Hematopoietic multipotent progenitor cell treated with erythropoietin and hydrocortisone succinate and interleukin-3 and kit ligand, for 6 days (in vitro differentiated cells): Measurements from ENCODE around the gene NAPSA.
A peak's percentile ranks its signal among the peaks of the same experiment; 100 is the strongest.
"Not testable (repeated sequence)": the region's sequence is repeated elsewhere in the genome, so short reads cannot be mapped to it uniquely, and the experiment has no call there.

Experiments used
- DNase-seq: peaks from one replicate; pipeline ENCODE4 v3.0.0-alpha.2; 2015

NAPSA gene

DNA sequence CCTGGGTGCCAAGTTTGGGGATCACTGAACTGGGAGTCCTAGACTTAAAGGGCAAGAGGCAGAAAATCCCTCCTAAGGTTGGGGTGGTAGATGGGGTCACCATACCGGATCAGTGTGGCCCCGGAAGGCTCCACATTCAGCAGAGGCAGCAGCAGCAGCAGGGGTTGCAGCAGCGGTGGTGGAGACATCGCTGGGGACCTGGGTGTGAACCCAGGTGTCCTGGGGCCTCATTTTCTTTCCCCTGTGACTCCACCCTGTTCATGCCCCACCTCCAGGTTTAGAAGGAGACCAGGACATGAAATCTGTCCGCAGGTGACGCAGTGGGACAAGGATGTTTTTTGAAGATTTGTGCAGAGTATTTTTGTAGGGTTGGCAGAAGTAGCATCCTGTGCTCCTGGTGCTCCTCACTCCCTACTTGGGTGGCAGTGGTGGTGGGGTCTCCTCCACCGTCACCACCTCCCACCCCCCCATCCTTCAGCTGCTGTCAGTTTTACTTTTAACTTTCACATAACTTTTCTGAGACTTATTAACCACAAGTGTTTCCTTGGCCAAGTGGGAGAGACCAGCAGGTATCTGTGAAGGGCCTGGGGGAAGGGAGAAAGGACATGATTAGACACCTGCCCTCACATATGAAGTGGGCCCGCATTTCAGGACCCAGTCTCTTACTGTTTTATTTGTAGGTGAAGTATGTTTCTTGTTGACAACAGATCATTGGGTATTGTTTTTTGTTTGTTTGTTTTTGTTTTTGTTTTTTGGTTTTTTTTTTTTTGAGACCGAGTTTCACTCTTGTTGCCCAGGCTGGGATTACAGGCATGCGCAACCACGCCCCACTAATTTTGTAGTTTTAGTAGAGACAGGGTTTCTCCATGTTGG is at the start of gene NAPSA:
NAPSA (minus strand) TSS at position 206 of the 873 bp plus-strand sequence; CDS start at position 188, 18 bp downstream.
- no peak for DNase-seq

DNA sequence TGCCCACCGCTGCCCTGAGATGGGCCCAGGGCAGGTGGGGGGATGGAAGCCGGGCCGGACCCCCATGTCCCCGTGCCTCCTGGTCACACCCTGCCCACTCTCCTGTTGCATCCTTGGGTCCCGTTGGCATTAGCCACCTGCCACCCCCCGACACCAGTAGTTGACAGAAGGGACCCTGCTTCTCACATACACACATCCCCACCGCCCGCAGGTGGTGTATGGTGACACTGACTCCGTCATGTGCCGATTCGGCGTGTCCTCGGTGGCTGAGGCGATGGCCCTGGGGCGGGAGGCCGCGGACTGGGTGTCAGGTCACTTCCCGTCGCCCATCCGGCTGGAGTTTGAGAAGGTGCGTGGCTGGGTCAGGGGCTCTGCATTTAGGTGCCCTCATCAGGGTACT is 48.1 kb upstream of the NAPSA start:
- DNase-seq, result no peak

DNA sequence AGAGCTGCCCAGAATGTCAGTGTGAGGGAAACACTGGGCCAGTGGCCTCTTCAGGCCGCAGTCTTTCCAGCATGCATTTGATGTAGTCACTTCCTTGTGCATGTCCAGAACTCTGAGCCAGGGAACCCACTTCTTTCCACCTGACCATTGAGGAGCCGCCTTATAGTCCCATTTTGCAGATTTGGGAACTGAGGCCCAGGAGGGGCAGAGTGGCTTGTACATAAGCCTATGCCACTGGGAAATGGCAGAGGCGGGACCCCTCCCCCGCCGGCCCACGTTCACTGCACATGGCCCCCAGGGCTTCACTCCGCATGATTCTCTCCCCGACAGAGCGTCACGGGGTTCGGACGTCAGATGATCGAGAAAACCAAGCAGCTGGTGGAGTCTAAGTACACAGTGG is 47.7 kb upstream of the NAPSA start:
- no peak for DNase-seq

DNA sequence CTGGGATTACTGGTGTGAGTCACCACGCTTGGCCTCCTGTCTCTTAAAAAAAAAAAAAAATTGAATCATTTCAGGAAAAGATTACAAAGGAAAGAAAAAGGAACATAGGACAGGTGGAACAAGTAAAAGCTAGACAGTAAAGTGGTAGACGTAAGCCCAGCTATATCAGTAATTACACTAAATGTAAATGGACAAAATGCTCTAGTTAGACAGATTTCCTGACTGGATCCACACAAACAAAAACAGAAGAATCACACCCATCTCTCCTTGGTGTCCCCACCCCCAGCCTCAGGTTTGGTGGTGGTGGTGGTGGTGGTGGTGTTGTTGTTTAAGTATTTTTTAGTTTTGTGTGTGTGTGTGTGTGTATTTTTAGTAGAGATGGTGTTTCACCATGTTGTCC is 47.0 kb upstream of the NAPSA start:
- DNase-seq, result no peak

DNA sequence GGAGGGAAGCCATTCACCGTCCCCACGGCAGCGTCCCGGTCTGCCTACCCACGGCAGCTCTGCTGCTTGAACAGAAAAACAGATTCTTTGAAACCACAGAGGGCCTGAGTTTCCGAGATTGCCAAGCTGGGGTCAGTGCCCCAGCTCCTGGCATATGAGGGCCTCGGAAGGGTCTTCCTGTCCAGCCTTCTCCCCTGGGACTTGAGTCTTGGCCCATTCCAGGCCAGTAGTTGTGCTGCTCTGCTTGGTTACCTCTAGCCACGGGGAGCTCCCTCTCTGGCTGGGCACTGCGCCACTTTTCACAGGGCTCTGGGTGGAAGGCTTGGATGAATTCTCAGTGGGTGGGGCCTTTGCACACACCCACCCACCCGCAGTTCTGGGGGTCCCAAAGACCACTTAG is 44.7 kb upstream of the NAPSA start:
- DNase-seq, result no peak

DNA sequence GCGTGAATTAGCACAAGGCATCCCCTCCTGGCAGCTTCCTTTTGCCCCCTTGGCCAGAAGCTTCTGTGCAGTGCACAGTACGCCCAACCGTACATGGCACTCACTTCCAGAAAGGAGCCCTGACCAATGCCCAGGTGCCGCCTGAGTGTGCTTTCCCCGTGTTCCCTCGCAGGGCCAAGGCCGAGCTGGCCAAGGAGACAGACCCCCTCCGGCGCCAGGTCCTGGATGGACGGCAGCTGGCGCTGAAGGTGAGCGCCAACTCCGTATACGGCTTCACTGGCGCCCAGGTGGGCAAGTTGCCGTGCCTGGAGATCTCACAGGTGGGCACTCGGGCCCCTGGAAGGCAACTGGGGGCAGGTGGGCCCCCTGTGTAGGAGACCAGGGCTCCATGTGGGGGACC is 43.9 kb upstream of the NAPSA start:
- DNase-seq, result no peak

DNA sequence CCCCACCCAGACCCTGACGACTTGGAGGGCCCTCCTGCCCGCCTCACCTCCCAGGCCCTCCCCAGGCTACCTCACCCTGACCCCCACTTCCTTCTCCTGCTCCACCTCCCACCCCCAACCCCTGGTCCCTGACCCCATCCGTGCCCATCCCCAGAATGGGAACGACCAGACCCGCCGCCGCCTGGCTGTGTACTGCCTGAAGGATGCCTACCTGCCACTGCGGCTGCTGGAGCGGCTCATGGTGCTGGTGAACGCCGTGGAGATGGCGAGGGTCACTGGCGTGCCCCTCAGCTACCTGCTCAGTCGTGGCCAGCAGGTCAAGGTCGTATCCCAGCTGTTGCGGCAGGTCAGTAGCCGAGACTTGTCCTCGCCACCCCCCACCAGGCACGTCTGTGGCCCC is 41.4 kb upstream of the NAPSA start:
- DNase-seq, result no peak

DNA sequence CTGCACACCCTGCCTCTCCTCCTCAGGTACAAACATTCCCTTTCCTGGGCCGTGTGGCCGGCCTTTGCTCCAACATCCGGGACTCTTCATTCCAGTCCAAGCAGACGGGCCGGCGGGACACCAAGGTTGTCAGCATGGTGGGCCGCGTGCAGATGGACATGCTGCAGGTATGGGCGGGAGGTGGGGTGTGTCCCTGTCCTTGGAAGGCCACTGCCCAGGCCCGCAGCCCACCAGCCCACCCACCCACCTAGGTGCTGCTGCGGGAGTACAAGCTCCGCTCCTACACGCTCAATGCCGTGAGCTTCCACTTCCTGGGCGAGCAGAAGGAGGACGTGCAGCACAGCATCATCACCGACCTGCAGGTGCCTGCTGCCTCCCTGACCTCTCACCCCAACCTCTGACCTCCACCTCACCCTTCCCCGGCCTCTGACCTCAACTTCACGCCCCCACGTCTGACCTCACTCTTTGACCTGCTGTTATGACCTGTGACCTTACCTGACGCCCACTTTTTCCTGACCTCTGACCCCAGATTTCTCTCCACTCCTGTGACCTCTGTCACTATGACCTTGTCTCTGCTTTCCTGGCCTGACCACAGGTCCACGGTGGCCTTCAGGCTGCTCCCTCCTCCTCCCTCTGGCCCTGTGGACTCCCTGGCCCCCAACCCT is 40.8 kb upstream of the NAPSA start:
- no peak for DNase-seq

DNA sequence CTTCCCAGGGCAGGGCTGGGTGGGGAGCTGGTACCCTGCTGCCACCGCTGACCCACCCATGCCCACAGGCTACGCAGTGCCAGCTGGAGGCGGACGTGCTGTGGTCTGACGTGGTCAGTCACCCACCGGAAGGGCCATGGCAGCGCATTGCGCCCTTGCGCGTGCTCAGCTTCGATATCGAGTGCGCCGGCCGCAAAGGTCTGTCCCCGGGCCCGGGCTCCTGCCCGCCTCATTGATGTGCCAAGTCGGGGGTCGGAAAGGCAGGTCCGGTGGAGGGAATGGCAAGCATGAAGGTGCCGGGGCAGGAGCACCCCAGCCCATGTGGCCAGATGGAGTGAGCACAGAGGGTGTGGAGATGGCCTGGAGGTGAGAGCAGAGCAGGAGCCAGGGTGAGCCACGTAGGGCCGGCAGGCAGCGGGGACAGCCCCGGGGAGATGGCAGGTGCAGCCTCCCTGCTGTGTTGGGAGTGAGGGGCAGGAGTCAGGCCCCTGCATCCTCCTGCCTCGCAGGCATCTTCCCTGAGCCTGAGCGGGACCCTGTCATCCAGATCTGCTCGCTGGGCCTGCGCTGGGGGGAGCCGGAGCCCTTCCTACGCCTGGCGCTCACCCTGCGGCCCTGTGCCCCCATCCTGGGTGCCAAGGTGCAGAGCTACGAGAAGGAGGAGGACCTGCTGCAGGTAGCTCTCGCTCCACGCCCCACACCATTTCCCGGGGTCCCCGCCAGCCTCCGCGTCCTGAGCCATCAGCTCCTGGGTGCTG is 37.3 kb upstream of the NAPSA start:
- no peak for DNase-seq

DNA sequence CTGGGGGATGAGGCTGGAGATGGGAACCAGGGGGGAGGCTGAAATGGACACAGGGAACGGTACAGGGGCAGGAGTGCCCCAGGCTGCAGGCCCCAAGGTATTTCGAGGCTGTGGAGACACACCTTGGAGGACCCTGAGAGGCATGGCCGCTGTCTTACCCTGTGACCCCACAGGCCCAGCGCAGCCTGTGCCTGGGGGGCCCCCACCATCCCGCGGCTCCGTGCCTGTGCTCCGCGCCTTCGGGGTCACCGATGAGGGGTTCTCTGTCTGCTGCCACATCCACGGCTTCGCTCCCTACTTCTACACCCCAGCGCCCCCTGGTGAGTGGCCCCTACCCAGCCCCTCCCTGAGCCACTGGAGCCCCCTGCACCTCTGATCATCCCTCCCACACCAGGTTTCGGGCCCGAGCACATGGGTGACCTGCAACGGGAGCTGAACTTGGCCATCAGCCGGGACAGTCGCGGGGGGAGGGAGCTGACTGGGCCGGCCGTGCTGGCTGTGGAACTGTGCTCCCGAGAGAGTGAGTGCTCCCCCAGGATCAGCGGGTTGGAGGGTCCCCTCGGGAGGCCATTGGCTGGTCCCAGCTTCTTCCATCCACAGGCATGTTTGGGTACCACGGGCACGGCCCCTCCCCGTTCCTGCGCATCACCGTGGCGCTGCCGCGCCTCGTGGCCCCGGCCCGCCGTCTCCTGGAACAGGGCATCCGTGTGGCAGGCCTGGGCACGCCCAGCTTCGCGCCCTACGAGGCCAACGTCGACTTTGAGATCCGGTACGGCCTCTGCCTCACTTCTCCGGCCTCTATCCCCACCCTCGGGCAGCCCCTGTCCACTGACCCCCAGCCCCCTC is 36.4 kb upstream of the NAPSA start:
- no peak for DNase-seq

DNA sequence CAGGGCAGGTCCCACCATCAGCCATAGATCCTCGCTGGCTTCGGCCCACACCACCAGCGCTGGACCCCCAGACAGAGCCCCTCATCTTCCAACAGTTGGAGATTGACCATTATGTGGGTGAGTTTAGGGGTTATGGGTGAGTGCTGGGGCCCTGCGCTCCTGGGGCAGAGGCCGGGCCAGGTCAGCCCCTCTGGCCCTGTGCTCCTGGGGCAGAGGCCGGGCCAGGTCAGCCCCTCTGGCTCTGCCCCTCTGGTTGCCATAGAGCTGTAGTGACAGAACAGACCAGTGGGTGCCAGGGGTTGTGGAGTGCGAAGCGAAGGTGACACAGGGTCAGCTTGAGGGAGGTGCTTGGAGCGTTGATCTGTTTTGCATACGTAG is 33.9 kb upstream of the NAPSA start:
- DNase-seq, result no peak

DNA sequence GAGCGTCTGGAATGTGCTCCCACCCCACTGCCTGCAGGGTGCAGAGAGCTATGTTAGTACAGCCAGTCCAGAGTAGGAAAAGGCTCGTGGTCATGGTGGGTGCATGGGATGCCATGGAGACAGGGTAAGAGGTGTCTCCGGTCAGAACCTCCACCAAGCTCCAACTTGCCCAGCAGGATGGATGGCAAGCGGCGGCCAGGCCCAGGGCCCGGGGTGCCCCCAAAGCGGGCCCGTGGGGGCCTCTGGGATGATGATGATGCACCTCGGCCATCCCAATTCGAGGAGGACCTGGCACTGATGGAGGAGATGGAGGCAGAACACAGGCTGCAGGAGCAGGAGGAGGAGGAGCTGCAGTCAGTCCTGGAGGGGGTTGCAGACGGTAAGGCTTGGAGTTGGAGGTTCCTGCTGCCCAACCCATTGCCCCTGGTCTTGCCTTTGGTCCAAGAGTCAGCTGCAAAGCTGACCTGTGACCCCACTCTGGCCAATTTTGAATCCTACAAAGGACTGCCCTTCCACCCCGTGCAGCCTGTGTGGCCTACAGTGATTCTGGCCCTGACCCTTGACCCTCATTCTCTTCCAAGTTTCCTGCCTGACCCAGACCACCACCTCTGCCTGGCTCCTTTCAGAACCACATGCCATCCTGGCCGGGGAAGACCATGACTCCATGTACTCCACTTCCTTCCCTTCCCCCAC is 33.4 kb upstream of the NAPSA start:
- no peak for DNase-seq

DNA sequence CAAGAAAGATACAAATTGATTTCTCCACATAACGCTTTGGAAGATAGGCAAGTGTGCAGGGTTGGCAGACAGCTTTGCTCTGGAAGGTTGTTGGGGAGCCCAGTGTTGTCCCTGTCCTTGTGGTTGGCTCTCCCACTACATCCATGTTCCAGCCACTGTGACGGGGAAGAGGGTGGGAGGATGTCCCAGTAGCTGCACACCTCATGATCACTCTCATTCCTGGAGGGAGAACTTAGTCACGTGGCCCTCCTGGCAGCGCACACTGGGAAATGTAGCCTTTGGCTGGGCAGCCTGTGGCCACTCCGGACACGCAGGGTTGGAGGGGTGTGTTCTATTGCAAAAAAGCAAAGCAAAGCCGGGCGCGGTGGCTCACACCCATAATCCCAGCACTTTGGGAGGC is 28.6 kb upstream of the NAPSA start:
- no peak for DNase-seq

DNA sequence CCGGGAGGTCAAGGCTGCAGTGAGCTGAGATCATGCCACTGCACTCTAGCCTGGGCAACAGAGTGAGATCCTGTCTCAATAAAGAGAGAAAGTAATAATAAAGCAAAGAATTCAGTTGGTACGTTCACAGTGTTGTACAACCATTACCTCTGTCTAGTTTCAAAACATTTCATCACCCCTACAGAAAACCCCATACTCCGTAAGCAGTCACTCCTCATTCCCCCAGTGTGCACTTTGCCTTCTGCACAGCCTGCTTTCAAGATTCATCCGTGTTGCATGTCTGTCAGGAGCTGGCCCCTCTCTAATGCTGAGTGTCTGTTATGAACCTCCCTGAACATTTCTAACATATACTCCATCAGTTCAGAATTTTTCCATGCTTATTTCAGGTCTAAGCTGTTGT is 28.1 kb upstream of the NAPSA start:
- DNase-seq, result no peak

DNA sequence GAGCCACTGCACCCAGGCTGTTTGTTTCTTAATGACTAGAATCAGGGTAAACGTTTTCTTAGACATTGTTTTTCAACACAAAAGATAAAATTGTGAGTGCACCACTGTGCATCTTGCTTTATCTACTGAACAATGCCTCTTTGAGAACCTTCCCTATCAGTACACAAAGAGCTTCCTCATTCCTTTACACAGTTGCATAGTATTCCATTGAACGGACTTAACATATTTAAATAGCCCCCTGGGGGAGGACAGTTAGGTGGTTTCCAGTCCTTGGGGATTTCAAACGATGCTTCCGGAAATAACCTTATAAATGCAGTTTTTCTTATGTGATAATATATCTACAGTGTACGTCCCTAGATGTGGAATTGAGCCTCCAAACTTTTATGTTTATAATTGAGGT is 27.3 kb upstream of the NAPSA start:
- DNase-seq, result no peak

DNA sequence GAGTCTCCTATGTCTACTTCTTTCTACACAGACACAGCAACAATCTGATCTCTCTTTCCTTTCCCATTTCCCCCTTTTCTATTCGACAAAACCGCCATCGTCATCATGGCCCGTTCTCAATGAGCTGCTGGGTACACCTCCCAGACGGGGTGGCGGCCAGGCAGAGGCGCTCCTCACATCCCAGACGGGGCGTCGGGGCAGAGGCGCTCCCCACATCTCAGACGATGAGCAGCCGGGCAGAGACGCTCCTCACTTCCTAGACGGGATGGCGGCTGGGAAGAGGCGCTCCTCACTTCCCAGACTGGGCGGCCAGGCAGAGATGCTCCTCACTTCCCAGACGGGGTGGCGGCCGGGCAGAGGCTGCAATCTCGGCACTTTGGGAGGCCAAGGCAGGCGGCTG is 25.5 kb upstream of the NAPSA start:
- not testable (repeated sequence) for DNase-seq

DNA sequence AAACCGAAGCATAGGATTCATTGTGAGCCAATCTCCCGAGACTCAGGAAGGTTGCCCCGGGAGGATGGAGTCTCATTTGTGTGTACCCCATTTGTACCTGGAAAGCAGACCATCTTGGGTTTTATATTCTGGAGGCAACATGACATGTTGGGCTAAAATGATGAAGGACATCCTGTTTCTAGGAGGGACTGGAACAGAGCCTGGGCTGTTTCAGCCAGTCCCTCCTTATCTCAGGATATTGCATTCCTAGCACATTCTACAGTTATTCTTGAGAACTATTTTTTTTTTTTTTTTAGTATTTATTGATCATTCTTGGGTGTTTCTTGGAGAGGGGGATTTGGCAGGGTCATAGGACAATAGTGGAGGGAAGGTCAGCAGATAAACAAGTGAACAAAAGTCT is 24.9 kb upstream of the NAPSA start:
- DNase-seq, result not testable (repeated sequence)

DNA sequence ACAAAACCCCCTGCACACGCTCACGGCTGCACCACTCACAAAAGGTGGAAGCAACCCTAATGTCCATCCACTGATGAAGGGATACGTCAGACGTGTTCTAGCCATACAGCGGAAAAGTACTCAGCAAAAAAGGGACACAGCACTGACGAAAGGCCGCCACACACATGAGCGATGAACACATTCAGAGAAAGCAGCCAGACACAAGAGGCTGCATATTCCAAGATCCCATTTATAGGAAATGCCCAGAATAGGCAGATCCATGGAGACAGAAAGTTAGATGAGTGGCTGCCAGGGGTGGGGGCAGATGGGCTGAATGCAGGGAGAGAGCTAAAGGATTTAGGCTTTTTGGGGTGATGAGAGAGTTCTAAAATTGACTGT is 22.4 kb upstream of the NAPSA start:
- DNase-seq, result no peak

DNA sequence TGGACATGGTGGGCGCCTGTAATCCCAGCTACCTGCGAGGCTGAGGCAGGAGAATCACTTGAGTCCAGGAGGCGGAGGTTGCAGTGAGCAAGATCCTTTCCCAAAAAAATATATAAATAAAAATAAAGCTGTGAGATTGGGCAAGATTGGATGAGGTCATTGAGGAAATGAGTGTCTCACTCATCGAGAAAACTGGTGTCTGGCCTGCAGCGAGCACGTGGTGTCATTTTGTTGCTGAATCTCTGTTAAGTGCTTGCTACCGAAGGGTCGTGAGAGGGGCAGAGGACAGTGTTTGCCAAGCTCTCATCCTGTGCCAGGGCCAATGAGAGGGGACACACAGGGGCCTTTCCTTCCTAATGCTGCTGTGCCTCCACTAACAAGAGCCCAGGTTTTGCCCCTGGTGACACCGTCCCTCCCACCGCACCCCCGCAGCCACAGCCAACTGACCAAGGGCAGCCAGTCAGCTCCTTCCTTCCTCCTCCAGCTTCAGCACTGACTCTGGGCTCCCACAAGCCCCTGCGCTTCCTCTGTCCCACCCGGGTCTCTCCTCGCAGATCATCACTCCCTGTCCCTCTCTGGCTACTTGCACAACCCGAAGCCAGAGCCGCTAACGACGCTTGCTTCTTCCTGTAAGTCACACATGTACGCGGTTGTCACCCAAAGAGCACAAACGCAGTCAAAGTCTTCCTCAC is 21.9 kb upstream of the NAPSA start:
- no peak for DNase-seq

DNA sequence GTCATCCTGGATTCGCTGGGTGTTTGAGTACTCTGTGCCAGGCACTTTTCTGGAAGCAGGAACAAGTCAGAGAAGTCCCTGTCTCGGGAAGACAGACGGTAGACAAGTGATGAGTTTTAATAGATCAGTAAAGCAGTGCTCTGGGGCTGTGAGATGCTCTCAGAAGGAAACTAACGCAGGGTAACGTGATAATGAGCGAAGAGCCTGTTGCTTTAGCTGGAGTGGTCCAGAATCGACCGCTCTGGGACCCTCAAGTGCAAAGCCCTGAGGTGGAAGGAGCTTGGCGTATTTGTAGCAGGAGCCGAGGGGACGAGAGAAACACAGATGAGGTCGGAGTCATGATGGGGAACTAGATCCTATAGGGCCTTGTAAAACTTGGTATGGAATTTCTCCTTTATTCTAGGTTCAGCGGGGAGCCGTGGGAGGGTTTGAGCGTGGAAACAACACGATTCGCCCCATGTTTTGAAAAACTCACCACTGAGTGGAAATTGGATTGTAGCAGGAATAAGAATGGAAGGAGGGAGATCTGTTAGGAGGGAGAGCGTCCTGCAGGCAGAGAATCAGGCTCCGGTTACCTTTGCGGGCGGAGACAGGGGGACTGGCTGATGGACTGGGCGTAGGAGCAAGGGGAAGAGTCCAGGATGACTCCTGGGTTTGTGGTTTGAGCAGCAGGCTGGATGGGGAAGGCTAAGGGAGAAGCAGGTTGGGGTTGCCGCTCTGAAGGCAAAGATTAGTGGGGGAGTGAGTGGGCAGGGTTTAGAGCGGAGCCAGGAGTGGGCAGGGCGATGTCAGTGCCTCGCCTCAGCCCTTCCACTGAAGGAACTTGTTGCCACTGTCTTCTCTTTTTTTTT is 19.5 kb upstream of the NAPSA start:
- DNase-seq, result peak; percentile 62
